ENCODE data around the gene PFKFB4.
A peak's percentile ranks its signal among the peaks of the same experiment; 100 is the strongest.

PFKFB4 gene

DNA sequence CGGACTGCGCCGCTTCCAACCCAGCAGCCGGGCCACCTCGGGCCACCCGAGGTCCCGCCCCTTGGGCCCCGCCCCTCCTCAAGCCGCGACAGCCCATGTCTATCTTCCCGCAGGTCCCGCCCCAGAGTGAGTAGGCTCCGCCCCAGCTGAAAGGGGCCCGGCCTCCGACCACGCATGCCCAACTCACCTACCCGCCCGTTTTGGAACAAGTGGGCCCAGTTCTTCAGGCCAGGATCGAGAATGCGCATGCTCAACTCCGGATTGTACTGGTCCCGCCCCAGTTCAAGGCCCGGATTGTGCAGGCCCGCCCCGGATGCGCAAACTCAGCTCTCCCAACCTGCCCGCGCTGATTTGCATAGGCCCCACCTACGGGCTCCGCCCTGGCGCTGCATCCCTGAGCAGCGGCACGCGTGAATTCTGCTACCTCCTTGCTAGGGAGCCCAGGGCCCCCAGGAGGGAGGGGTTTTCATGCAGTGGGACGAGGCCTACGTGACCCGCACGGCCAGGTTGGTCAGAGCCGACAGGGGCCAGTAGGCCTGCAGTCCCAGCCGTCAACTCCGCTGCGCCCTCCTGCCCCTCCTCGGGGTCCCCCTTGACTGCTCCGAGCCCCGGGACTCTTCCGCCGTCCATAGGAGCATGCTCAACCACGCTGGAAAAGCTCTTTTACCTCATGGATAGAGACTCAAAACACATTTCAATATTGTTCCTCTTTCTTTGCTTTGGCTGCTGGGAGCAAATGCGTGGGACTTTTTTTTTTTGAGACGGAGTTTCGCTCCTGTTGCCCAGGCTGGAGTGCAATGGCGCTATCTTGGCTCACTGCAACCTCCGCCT lies at the start of gene PFKFB4:
Gene PFKFB4, minus strand, starts transcription at position 8 of the 831 bp plus-strand sequence. CDS start 26 bp downstream, outside the sequence.
- DNase-seq, result peak; percentile 100

- no peak for DNase-seq
Measured at GRCh38 chr3:48601622-48601994, 45.0 kb upstream of the PFKFB4 start.

GRCh38 chr3:48600711-48601621 lies 44.4 kb upstream of the PFKFB4 start:
- DNase-seq, result no peak

DNA sequence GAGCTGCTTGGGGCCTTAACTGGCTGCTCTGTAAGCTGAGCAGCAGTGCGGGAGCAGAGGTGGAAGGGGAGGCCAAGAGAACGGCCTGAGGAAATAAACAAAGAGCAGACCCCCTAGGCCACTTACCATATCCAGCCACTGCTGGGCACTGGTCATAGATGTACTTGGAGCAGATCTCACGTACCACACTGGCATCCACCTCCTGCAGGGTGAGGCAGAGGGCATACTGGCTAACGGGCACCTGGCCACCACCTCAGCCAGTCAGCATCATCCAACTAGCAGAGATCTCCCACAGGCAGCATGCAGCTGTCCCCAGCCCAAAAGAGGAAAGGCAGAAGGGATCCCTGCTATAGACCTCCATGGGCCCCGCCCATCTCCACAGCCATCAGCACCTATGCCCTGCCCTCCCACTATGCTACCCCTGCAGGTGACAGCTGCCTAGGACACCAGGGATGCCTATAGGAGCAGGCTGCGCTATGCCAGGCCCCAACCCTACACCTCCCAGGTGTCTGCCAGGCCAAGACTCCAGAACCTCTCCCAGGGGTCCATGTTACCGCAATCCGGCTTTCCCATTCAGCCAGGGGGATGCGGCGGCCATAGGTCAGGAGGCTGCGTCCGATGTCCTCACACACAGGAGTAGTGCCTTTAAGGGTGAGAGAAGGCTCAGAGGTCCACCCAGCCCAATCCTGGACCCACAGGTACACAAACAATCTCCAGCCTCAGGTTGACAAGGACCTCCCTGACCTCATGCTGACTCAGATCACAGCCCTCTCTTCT lies 43.1 kb upstream of the PFKFB4 start:
- DNase-seq, result no peak

DNA sequence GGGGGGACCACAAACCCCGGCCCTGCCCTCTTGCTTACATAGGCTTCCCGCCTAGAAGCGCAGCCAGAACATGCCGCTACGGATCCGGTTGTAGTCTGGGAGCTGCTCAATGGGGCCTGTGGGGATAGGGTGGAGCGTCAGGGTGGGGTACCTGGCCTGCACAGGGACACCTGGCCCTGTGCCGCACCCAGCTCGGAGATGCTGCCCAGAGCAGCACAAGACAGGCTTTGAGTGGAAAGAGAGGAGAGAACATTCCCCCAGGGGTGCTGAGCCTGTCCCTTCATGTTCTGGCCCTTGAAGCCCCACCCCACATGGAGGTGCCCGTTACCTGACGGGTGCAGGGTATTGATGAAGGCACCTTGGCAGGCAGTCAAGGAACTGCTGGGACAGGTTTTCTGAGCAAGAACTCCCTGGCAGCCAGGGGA lies 42.5 kb upstream of the PFKFB4 start:
- DNase-seq, result no peak

GRCh38 chr3:48598323-48599076 lies 41.9 kb upstream of the PFKFB4 start:
- DNase-seq, result no peak

- no peak for DNase-seq
Measured at GRCh38 chr3:48597408-48597800, 40.8 kb upstream of the PFKFB4 start.

GRCh38 chr3:48596676-48597407 lies 40.2 kb upstream of the PFKFB4 start:
- no peak for DNase-seq

DNA sequence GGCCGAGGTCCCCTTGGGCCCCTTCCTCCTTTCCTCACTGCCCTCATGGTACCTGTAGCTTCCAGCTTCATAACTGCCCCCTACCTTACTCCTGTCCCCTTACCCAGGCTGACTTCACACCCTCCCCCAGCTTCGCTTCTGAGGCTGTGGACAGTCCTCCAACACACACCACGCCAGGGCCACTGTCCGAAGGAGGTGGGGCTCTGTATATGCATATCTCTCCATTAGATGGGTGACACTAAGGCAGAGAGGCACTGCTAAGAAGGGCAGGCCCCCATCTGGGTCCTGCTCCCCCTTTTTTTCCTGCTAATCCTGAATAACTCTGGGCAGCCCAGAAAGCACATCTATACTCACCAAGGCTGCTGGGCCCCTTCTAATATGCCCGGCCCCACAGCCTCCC lies 39.6 kb upstream of the PFKFB4 start:
- DNase-seq, result no peak

DNA sequence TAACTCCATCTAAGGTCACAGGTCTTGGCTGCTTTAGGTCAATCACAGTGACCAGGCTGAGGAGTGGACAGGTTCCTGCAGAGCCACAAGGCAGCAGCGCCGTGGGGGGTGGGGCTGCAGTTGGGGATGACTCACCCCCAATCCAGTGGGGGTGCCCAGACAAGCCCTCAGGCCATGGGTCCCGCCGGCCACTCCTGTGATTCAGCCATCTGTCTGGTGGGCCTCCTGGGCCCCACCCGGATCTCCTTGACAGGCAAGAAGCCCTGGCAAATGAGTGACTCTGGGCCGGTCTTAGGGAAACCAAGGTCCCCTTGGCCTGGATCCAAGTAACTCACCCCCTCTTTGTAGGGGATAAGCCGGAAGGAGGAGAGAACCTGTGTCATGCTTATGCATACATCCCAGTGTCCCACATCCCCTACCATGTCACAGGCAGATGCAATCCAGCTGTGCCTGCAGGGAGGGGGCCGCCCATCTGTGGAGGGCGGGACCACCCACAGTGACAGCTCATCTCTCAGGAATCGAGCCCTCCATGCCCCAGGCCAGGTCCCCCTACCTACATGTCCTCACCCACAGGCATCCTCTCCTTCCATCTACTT lies 39.0 kb upstream of the PFKFB4 start:
- no peak for DNase-seq

- no peak for DNase-seq
Measured at GRCh38 chr3:48595075-48595525, 38.5 kb upstream of the PFKFB4 start, which contains the start of gene COL7A1. Gene COL7A1, minus strand, starts transcription at chr3:48595329. Its CDS starts 170 bp downstream, at chr3:48595159.

DNA sequence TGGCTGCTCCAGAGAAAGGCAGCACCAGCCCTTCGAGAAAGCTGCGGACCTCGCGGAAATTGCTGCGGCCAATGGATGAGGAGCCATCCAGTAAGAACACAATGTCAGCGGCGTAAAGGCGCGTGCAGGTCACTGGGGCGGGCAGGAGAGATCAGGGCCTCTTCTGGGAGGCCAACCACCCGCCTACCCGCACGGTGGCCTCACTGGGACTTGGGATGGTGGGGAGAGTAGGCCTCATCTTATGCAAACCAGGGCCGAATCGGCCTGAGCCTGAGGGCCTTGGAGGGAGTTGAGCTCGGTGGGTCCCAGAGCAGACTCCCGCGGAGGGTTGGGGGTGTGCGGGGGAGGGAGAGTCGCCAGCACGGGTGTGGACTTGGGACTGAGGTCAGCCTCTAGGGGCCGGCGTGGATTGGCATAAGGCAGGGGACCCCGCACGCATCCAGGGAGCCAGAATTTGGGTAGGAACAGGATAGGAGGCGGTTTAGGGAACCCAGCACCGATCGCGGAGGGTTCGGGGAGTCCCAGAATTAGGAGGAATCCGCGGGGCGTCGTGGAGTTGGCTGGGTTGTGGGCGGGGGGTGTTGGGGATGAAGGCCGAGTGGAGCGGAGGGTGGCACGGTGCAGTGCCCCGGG lies 37.9 kb upstream of the PFKFB4 start:
- no peak for DNase-seq

- DNase-seq, result no peak
Measured at GRCh38 chr3:48593337-48593736, 36.7 kb upstream of the PFKFB4 start.

- no peak for DNase-seq
Measured at GRCh38 chr3:48592519-48593087, 36.0 kb upstream of the PFKFB4 start.

DNA sequence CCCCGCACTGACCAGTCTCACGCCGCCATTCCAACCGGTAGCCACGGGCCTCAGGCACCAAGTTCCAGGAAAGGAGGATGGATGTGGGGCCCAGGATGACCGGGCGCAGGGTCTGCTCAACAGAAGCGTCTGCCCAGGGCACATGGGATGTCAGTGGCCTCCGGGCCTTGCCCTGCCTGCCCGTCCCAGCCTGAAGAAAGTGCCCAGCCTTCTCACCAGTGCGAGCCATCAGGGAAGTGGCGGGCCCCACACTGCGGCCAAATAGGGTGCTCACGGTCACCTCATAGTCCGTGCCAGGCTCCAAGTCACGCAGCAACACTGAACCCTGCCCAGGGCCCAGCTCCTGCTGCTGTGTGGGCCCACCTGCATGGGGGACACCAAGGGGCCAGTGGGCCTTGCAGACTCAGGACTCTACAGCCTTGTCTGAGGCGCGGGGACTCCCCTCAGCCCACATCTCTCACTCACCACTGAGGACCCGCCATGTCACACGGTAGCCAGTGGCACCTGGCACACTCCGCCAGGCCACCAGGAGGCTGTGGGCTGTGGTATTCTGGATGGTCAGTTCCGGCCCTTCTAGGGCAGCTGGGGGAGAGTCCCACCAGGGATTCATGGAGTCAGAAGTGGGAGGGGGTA lies 35.4 kb upstream of the PFKFB4 start:
- no peak for DNase-seq

DNA sequence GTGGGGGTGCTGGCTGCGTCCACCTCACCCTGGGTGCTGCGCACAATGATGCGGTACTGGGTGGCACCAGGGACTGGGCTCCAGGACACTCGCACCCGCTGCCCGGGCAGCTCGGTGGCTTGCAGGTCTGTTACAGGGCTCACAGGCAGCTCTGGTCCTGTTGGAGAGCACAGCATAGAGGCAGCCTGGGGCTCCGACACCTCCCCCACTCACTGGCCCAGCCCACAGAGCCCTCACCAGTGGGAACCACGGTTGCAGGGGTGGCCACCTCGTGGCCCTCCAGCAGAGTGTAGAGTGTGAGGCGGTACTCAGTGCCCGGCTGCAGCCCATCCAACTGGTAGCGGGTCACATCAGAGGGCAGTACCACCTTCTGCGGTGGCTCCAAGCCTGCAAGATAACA lies 34.8 kb upstream of the PFKFB4 start:
- DNase-seq, result no peak

DNA sequence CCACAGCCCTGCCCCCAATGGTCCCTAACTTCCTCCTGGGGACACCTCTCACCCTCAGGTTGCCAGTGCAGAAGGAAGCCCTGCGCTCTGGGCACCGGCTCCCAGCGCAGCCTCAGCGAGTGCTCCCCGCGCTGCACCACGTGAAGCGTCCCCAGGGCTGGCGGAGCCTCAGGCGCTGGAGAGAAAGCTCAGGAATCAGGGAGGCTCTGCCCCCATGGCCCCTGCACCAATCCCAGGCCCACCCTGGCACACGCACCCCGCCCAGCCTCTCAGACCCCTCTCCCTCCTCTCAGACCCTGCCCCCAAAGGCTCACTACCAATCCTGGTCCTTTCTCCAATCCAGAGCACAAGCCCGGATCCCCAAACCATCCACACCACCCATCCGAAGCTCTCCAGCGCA lies 31.6 kb upstream of the PFKFB4 start:
- DNase-seq, result no peak

GRCh38 chr3:48587686-48588085 lies 31.1 kb upstream of the PFKFB4 start:
- DNase-seq, result no peak

DNA sequence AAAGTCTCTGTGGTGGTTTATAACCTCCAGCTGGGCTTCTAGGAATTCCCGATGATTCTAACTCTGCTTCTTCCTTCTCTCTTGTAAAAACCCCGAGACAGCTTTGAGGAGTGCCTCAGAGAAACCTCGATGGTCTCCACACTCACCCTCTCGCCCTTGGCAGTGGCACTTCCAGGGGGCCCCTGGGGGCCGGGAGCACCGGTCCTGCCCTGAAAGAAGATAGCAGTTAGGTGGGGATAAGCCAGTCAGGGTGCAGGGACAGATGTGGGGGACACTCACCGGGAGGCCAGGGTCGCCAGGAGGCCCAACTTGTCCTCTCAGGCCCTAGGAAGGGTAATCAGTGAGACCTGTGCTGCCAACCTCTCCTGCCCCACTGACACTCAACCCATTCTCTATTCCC lies 28.8 kb upstream of the PFKFB4 start:
- no peak for DNase-seq

- DNase-seq, result no peak
Measured at GRCh38 chr3:48584836-48585235, 28.2 kb upstream of the PFKFB4 start.
